ENCODE data around the gene PSRC1.

Gene PSRC1

GRCh38 chr1:109235137-109235536 is 47.8 kb downstream of the PSRC1 start:
- Histone ChIP-seq H3K4me3 (ENCODE audit: low read length) (no peak overlapping the region), H4K5ac (ENCODE audit: low read length) (no peak overlapping the region), H3K23ac (ENCODE audit: low read length) (no peak overlapping the region), H3K27ac (ENCODE audit: low read depth, low read length) (no peak overlapping the region), H2BK120ac (ENCODE audit: low read depth, low read length) (no peak overlapping the region), H3K4me1 (ENCODE audit: control insufficient read depth, low read depth, low read length) (peaks cover 4% of the 10 kb centered on the region), H3K36me3 (ENCODE audit: control insufficient read depth, insufficient read depth, low read length) (peaks cover 18% of the 10 kb centered on the region), H3K9ac (ENCODE audit: low read length) (no peak overlapping the region), H2BK15ac (replicated peaks; ENCODE audit: low read depth) (no peak overlapping the region), H4K8ac (ENCODE audit: low read depth, low read length) (no peak overlapping the region), H3K79me1 (ENCODE audit: low read length) (no peaks in the 10 kb centered on the region), H2BK5ac (ENCODE audit: low read length) (no peak overlapping the region), H3K27me3 (ENCODE audit: insufficient read depth, low read length, poor library complexity) (no peaks in the 10 kb centered on the region), H2AK5ac (ENCODE audit: low read length) (no peak overlapping the region), H3K4ac (ENCODE audit: low read depth, low read length) (no peak overlapping the region), H3K4me2 (ENCODE audit: low read length) (no peak overlapping the region), H3K56ac (ENCODE audit: low read length) (no peak overlapping the region), H3K18ac (ENCODE audit: low read length) (no peak overlapping the region), H3K79me2 (ENCODE audit: control insufficient read depth, insufficient read depth, low read length) (no peaks in the 10 kb centered on the region)
- no CpG with 5 or more reads among the region's 7 CpGs for WGBS (ENCODE audit: extremely low coverage, insufficient coverage, low lambda C conversion rate)
- DNase-seq = no peak

- Histone ChIP-seq H3K27ac (ENCODE audit: low read depth, low read length) (no peak overlapping the region), H3K79me1 (ENCODE audit: low read length) (peaks cover 2% of the 10 kb centered on the region), H3K9ac (ENCODE audit: low read length) (no peak overlapping the region), H3K4me1 (ENCODE audit: control insufficient read depth, low read depth, low read length) (peaks cover 6% of the 10 kb centered on the region), H3K4ac (ENCODE audit: low read depth, low read length) (no peak overlapping the region), H4K5ac (ENCODE audit: low read length) (no peak overlapping the region), H3K27me3 (ENCODE audit: insufficient read depth, low read length, poor library complexity) (no peaks in the 10 kb centered on the region), H3K79me2 (ENCODE audit: control insufficient read depth, insufficient read depth, low read length) (no peaks in the 10 kb centered on the region), H3K4me2 (ENCODE audit: low read length) (no peak overlapping the region), H3K36me3 (ENCODE audit: control insufficient read depth, insufficient read depth, low read length) (peaks cover 14% of the 10 kb centered on the region), H3K23ac (ENCODE audit: low read length) (no peak overlapping the region), H3K4me3 (ENCODE audit: low read length) (no peak overlapping the region), H3K18ac (ENCODE audit: low read length) (no peak overlapping the region), H2BK120ac (ENCODE audit: low read depth, low read length) (no peak overlapping the region), H3K56ac (ENCODE audit: low read length) (no peak overlapping the region), H4K8ac (ENCODE audit: low read depth, low read length) (no peak overlapping the region), H2AK5ac (ENCODE audit: low read length) (no peak overlapping the region), H2BK5ac (ENCODE audit: low read length) (no peak overlapping the region), H2BK15ac (replicated peaks; ENCODE audit: low read depth) (no peak overlapping the region)
- WGBS (ENCODE audit: extremely low coverage, insufficient coverage, low lambda C conversion rate) = no CpG with 5 or more reads among the region's 3 CpGs
- no peak for DNase-seq
Measured at GRCh38 chr1:109231066-109231465, 51.9 kb downstream of the PSRC1 start.

Measured in mesendoderm (in vitro differentiated cells).